Renal cortex interstitium (tissue), 11 donors: Measurements from ENCODE around the gene VARS1. TPM values are rescaled to one million over a fixed set of nuclear protein-coding genes. Genes with fewer than 3 reads are reported as not detected.
A peak's percentile ranks its signal among the peaks of the same experiment; 100 is the strongest.

ENCODE experiments used
- DNase-seq, 11 donors: peaks; one replicate each; pipeline ENCODE4 v3.0.0-alpha.2; 2013; ENCODE audit warnings: low read depth in 9 of 11, low spot score in 4 of 11; ENCODE audit errors: extremely low read depth in 1 of 11
- polyA plus RNA-seq, 3 donors: library from polyadenylated mRNA; unstranded; fragments of 120-200 nt; gene quantifications; one replicate each; pipeline ENCODE4 v1.2.1, GENCODE V29; 2013; ENCODE audit not compliant: insufficient read length in 3 of 3

VARS1 gene
- polyA plus RNA-seq, 3 donors, result 58.7 to 72.2 (median 61.2) TPM

- DNase-seq, result no peak
Measured at GRCh38 chr6:31779908-31780307, 15.6 kb downstream of the VARS1 start.

GRCh38 chr6:31778999-31779885, 16.3 kb downstream of the VARS1 start:
- DNase-seq, result no peak

GRCh38 chr6:31778193-31778592, 17.4 kb downstream of the VARS1 start:
- DNase-seq, result no peak

DNA sequence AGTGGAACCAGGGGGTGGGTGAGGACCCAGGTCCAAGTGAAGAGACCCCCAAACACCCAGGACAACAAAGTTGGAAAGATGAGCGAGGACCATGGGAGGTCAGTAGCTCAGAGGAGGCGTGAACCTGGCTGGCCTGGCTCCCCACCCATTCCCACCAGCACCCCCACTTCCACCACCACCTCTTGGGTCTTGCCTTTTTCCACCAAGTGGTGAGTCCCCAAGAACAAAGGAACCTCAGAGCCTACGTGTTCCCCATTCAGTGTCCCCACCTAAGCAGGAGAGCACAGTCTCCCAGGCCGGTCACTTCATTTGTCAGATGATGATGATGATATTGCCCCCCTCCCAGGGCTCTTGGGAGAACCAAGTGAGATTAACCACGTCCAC, 17.9 kb downstream of the VARS1 start:
- DNase-seq, result no peak

DNA sequence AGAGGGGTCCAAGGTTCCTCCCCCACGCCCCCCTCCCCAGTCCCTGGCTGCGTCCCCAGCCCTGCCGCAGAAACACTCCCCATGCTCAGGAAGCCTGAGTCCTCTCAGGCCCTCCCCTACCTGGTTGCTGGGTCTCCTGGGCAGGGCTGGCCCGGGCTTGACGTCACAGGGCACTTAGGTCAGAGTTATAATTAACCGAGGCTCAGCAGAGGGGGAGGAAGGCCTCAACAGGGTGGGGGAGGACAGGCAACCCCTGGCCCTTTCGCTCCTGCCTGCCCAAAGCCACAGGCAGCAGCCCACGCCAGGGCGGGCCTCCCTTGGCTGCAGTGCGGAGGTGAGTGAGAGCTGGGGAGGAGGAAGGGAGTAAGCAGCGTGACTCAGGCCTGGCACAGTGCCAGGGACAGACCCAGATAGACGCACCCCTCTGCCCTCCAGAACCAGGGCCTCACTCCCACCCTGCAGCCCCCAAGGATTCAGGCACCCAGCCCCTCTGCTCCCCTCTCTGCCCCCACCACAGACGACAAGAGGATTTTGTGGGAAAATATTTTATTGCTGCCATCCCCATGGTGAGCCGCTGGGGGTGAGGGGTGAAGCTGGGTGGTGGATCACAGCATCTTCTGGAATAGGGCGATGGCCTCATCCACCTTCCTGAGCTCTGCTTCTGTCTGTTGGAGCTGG, 18.4 kb downstream of the VARS1 start, which contains the start of gene VWA7:
Gene VWA7, minus strand, starts transcription at position 340 of the 678 bp plus-strand sequence. CDS start 549 bp downstream, outside the sequence.
- peak; percentile 44 to 89 (median 75) for DNase-seq

GRCh38 chr6:31776485-31776988, 19.0 kb downstream of the VARS1 start:
- no peak for DNase-seq

- no peak for DNase-seq
Measured at GRCh38 chr6:31775633-31776484, 19.7 kb downstream of the VARS1 start.

DNA sequence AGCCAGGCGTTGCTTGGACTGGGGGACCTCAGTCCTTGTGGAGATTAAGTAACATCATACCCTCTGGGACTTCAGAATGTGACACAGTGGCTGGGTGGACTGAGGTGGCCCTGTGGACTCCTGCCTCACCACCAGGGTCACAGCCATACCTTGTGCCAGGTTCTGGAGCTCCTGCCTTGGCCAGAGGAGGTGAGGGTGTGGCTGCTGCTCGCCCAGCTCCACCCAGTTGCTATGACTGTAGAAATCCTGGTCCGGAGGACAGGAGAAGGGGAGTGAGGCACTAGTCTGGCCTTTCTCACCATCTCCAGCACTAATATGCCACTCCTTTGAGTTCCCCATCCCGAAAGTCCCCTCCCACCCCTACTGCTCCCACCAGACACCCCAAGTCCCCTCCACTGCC, 20.4 kb downstream of the VARS1 start:
- no peak for DNase-seq

GRCh38 chr6:31771992-31772358, 23.6 kb downstream of the VARS1 start:
- no peak for DNase-seq

DNA sequence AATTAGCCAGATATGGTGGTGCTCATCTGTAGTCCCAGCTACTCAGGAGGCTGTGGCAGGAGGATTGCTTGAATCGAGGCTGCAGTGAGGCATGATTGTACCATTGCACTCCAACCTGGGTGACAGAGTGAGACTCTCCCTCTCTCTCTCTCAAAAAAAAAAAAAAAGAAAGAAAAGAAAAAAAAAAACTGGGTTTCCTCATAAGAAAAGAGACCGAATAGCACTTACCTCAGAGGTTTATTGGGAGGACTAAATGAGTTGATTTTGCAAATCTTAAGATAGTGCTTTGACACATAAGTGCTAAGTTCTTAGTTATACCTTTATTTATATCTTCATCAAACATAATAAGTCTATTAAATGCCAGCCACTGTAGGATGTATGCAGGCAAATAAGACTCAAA, 24.7 kb downstream of the VARS1 start:
- no peak for DNase-seq

DNA sequence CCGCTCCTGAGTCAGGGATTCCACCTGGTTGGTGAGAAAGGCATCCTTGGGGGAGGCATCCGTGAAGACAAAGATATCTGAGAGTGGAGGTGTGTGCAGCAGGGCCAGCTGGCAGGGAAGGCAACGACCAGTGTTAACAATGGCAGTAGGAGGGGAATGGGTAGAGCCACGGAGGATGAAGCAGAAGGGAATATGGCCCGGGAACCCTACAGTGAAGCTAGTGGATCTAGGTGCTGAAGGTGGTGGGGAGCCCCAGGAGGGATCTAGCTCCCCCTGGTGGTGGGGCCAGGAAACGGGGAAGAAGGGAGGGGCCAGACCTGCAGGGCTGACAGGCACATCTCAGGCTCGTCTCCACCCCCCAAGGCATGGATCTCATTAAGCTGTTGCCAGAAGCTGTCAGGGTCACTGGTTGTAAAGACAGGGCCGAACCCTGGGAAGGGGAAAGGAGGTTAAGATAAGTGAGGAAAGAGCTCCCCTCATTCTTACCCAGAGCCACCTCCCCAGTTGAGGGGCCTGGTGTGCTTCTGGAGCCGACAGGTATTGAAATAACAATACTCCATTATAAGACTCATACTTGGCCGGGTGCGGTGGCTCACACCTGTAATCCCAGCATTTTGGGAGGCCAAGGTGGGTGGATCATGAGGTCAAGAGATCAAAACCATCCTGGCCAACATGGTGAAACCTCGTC, 25.7 kb downstream of the VARS1 start:
- no peak for DNase-seq

DNA sequence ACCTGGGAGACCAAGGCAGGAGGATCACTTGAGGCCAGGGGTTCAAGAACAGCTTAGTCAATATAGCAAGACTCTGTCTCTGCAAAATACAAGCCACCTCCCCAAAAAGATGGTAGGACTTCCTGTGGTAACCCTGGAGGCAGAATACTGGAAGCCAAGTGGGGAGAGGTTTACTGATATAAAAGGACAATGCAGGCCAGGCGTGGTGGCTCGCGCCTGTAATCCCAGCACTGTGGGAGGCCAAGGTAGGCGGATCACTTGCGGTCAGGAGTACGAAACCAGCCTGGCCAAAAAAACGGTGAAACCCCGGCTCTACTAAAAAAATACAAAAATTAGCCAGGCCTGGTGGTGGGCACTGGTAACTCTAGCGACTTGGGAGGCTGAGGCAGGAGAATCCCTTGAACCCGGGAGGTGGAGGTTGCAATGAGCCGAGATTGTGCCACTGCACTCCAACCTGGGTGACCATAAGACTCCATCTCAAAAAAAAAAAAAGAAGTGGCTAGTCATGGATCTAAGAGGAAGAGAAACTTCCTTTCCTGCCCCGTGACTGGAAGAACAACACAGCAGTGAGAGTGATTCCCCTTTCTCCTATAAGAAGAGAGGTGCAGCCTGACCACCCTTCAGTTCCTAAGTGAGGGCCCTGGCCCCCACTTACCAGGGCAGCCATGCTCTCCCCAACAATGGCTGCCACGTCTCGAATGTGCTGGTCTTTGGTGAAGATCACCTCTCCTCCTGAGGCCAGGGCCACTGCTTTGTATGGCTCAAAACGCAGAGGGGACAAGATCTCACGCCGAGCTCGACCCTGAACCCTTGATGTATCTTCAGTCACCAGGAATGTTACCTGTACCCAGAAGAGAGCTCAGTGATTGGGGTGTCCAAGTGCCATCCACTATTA, 26.9 kb downstream of the VARS1 start:
- no peak for DNase-seq

DNA sequence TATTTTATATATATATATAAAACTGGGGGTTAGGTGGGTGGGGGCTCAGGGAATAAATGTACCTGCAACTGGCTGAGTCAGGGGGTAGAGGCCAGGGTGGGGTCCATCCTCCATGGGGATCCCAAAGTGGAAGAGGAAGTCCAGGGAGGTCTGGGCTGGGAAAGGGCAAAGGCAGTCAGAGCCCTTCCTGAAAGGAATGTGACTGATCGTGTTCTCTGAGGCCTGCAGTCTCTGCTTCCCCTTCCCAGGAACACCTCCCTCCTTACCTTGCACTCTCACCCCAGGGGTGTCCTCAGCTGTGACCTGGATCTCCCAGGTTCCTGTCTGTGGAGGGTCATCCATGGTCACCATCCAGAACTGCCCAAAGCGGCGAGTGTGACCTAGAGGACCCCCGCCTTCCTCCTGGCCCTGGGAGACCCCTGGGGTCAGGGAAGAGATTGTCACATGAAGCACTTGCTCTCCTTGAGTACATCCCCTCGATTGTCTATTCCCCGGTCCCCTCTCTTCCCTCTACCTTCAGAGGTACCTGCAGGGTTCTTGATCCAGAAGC, 28.4 kb downstream of the VARS1 start:
- DNase-seq, result no peak

DNA sequence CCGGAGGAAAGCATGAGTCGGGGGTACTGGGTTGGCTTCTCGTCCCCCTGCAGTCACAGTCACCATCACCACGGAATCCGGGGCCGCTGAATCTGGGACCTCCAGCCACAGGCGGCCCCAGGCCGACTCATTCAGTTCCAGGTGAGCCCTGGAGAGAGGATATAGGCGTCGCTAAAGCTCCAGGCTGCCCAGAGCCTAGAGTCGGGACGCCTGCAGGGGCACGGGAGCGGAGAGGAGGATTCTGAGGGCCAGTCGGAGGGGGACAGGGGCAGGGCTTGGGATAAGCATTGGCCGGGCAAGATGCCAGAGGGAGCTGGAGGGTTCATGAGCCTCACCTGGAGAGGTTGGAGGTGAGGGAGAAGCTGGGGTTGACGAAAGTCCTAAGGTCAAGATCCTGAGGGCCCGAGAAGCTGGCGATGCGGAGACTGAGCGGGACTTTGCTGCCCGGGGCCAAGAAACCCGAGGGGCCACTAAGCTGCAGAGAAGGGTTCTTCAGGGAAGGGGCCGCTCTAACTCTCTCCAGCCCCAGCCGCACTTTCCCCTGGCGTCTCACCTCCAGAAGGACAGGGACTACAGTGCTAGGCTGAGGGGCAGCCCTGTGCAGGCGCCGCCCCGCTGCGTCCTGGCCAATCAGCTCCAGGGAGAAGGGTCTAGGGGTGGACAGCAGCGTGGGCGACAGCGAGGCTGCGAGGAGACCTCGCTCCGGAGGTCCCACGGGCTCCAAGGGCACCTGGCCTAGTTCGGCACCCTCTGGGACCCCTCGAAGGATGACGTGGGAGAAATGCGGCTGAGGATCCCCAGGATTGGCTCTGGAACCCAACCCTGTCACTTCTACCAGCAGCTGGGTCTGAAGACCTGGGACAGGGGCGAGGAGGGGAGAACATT, 29.4 kb downstream of the VARS1 start:
- DNase-seq, result peak in 5 of 11 donors; percentile 15 to 39 (median 29)

DNA sequence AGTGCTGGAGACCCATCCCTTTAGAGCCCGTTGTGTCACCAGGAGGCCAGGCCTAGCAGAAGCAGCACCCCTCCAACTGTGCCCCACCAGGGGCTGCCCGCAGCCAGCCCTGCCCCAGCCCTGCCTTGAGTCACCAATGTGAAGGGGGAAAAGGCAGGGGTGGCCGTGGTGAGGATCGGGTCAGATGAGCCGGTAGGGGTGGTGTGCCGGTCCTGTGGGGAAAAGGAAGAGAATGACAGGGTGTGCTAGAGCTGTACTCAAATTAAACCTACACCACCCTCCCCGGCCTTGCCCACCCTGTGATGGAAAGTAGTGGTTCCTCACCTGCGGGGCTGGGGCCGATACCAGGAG, 30.0 kb downstream of the VARS1 start:
- no peak for DNase-seq

DNA sequence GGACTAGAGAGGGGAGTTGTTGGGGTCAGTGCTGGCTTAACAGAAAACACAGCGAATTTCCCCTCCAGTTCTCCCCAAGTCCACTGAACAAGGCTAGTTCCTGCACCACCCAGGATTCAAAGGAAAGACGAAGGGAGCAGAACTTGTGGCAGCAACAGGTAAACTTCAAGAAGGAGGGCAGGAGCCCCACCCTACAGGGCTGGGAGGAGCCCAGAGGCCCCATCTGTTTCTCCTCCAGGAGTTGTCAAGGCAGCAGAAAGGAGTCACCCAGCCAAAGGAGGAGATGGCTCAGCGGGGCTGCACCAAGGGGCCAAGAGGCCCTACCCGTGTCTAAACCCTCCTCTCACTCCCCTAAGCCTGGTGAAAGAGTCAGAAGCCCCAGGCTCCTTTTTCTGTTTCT, 31.4 kb downstream of the VARS1 start:
- no peak for DNase-seq

DNA sequence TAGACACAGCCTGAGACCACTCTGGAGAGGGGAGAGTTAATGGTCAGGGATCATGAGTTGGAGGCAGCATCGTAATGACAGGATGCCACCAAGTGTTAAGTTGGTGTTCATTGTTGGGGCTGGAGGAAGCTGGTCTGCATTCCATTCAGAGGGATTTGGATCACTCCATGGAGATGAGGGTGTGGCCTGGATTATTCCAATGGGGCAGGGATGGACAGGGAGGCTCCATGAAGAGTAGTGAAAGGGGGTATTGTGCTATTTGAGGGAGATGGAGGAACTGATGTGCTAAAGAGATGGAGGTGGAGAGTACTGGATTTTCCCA, 32.0 kb downstream of the VARS1 start:
- peak in 3 of 11 donors; percentile 15 to 44 (median 18) for DNase-seq
